H1 (cell line): Measurements from ENCODE around the gene GIGYF2. TPM values are rescaled to one million over a fixed set of nuclear protein-coding genes. Genes with fewer than 3 reads are reported as not detected.

Experiments
- CTCF ChIA-PET: fragments of 300-600 bp; sonication (Branson Sonifier 250); formaldehyde crosslinking; loops from one replicate; lab custom pipeline; 2021; ENCODE audit not compliant: partially characterized antibody; lab: Charles Lee
- POLR2A ChIA-PET: fragments of 300-600 bp; sonication (Branson Sonifier 250); formaldehyde crosslinking; loops from one replicate; lab custom pipeline; 2021; ENCODE audit warnings: inconsistent platforms; ENCODE audit not compliant: partially characterized antibody; lab: Charles Lee
- DNase-seq, 2 experiments: peaks; one replicate each; pipeline versions ENCODE4 v3.0.0 to v3.0.0-alpha.2; 2010 to 2022; ENCODE audit warnings: low spot score in 2 of 2, low read depth in 1 of 2, mixed read lengths in 1 of 2
- FAIRE-seq: peaks from 2 replicates; lab custom pipeline; 2011; peaks lifted over from hg19 to GRCh38; lab: Jason Lieb, UNC
- H2AFZ ChIP-seq: 2 replicates; pipeline ENCODE4 v1.8.1; 2012; ENCODE audit warnings: low read length, inconsistent platforms
- H2AK5ac ChIP-seq: 2 replicates; pipeline ENCODE4 v1.6.1; 2013; ENCODE audit warnings: low read depth, low read length
- H2BK120ac ChIP-seq: replicated peaks from 2 replicates; pipeline ENCODE3; 2013; ENCODE audit warnings: low read depth, low read length, inconsistent platforms
- H2BK12ac ChIP-seq: 2 replicates; pipeline ENCODE4 v1.6.1; 2013; ENCODE audit warnings: low read depth, low read length
- H2BK15ac ChIP-seq: 2 replicates; pipeline ENCODE4 v1.6.1; 2013; ENCODE audit warnings: low read length
- H2BK20ac ChIP-seq: 2 replicates; pipeline ENCODE4 v1.6.1; 2013; ENCODE audit warnings: low read length
- H2BK5ac ChIP-seq: 2 replicates; pipeline ENCODE4 v1.6.1; 2013; ENCODE audit warnings: low read depth, low read length
- H3K14ac ChIP-seq: 2 replicates; pipeline ENCODE4 v1.6.1; 2013; ENCODE audit warnings: inconsistent platforms; ENCODE audit not compliant: insufficient read length
- H3K18ac ChIP-seq: 2 replicates; pipeline ENCODE4 v1.6.1; 2013; ENCODE audit warnings: low read length; ENCODE audit errors: extremely low read depth
- H3K23ac ChIP-seq: 2 replicates; pipeline ENCODE4 v1.6.1; 2013; ENCODE audit warnings: inconsistent platforms; ENCODE audit not compliant: insufficient read length
- H3K23me2 ChIP-seq: 2 replicates; pipeline ENCODE4 v1.6.1; 2013; ENCODE audit warnings: low read depth, low read length
- H3K27ac ChIP-seq: 2 replicates; pipeline ENCODE4 v1.6.1; 2011; ENCODE audit warnings: low read depth, low read length, inconsistent platforms
- H3K27me3 ChIP-seq, 4 experiments: replicated peaks in 1 of 4; 1 replicate in 1 of 4; 2 replicates in 3 of 4; pipeline versions ENCODE4 v1.6.1 to v1.8.1; 2011 to 2013; ENCODE audit warnings: low read length in 3 of 4, mild to moderate bottlenecking in 3 of 4, inconsistent platforms in 2 of 4, mixed read lengths in 2 of 4, moderate library complexity in 1 of 4; ENCODE audit not compliant: control insufficient read depth in 3 of 4, insufficient read depth in 3 of 4; ENCODE audit errors: extremely low read depth in 1 of 4
- H3K36me3 ChIP-seq, 4 experiments: 2 replicates each; pipeline versions ENCODE4 v1.6.1 to v1.8.1; 2011 to 2013; ENCODE audit warnings: mild to moderate bottlenecking in 4 of 4, low read length in 3 of 4, moderate library complexity in 2 of 4, control low read depth in 1 of 4, inconsistent platforms in 1 of 4; ENCODE audit not compliant: insufficient read depth in 4 of 4, control insufficient read depth in 2 of 4
- H3K4ac ChIP-seq: replicated peaks from 2 replicates; pipeline ENCODE3; 2013; ENCODE audit warnings: low read length, low read depth, mixed read lengths, inconsistent platforms; ENCODE audit not compliant: insufficient read length
- H3K4me1 ChIP-seq, 4 experiments: replicated peaks in 1 of 4; 1 replicate in 1 of 4; 2 replicates in 3 of 4; pipeline versions ENCODE4 v1.6.1 to v1.8.1; 2011 to 2013; ENCODE audit warnings: low read length in 3 of 4, inconsistent platforms in 2 of 4, mixed read lengths in 1 of 4; ENCODE audit not compliant: insufficient read depth in 4 of 4, control insufficient read depth in 3 of 4
- H3K4me2 ChIP-seq, 2 experiments: 2 replicates each; pipeline versions ENCODE4 v1.6.1 to v1.8.1; 2011 to 2013; ENCODE audit warnings: low read depth in 2 of 2, low read length in 2 of 2, control low read depth in 1 of 2, inconsistent platforms in 1 of 2, mild to moderate bottlenecking in 1 of 2; ENCODE audit not compliant: insufficient read depth in 1 of 2
- H3K4me3 ChIP-seq, 4 experiments: fragments of 200-600, 300-600 bp in 1 of 4; sonication (generic), shearing (Covaris generic), sonication (Bioruptor Twin) in 1 of 4; 2 replicates each; pipeline versions ENCODE4 v1.5.1 to v1.8.1; 2011 to 2016; ENCODE audit warnings: low read length in 4 of 4, low read depth in 3 of 4, control low read depth in 2 of 4, inconsistent platforms in 2 of 4, mild to moderate bottlenecking in 2 of 4, mixed read lengths in 1 of 4, moderate library complexity in 1 of 4; ENCODE audit not compliant: insufficient read depth in 2 of 4; ENCODE audit errors: extremely low read depth in 1 of 4
- H3K56ac ChIP-seq: replicated peaks from 2 replicates; pipeline ENCODE3; 2013; ENCODE audit warnings: low read depth, mild to moderate bottlenecking, mixed read lengths, low read length, inconsistent platforms; ENCODE audit not compliant: insufficient read length
- H3K79me1 ChIP-seq: 2 replicates; pipeline ENCODE4 v1.6.1; 2013; ENCODE audit warnings: low read depth, low read length, control low read depth
- H3K79me2 ChIP-seq, 2 experiments: 2 replicates each; pipeline versions ENCODE4 v1.6.1 to v1.8.1; 2012 to 2013; ENCODE audit warnings: low read length in 2 of 2, mild to moderate bottlenecking in 2 of 2, inconsistent platforms in 1 of 2; ENCODE audit not compliant: insufficient read depth in 2 of 2, control insufficient read depth in 1 of 2
- H3K9ac ChIP-seq, 4 experiments: replicated peaks in 1 of 4; 1 replicate in 1 of 4; 2 replicates in 3 of 4; pipeline versions ENCODE4 v1.6.1 to v1.8.1; 2011 to 2013; ENCODE audit warnings: low read depth in 3 of 4, low read length in 3 of 4, control low read depth in 2 of 4, mild to moderate bottlenecking in 2 of 4, moderate library complexity in 2 of 4, inconsistent platforms in 1 of 4; ENCODE audit errors: extremely low read depth in 1 of 4
- H3K9me3 ChIP-seq, 2 experiments: 2 replicates each; pipeline versions ENCODE4 v1.6.1 to v1.8.1; 2012 to 2013; ENCODE audit warnings: mild to moderate bottlenecking in 2 of 2, moderate library complexity in 2 of 2, control low read depth in 1 of 2, inconsistent platforms in 1 of 2, low read depth in 1 of 2, low read length in 1 of 2, mixed read lengths in 1 of 2; ENCODE audit not compliant: insufficient read depth in 2 of 2
- H4K20me1 ChIP-seq, 2 experiments: replicated peaks in 1 of 2; 2 replicates each; pipeline versions ENCODE3 to v1.8.1; 2011 to 2013; ENCODE audit warnings: inconsistent platforms in 2 of 2, low read length in 2 of 2, mild to moderate bottlenecking in 1 of 2; ENCODE audit not compliant: insufficient read depth in 2 of 2, control insufficient read depth in 1 of 2
- H4K5ac ChIP-seq: 2 replicates; pipeline ENCODE4 v1.6.1; 2013; ENCODE audit warnings: low read length, low read depth, mixed read lengths, inconsistent platforms; ENCODE audit not compliant: insufficient read length
- H4K8ac ChIP-seq: 2 replicates; pipeline ENCODE4 v1.8.0; 2013; ENCODE audit warnings: mild to moderate bottlenecking, moderate library complexity, low read length, inconsistent platforms; ENCODE audit not compliant: insufficient read depth; ENCODE audit errors: extremely low read depth
- H4K91ac ChIP-seq: replicated peaks from 2 replicates; pipeline ENCODE3; 2013; ENCODE audit warnings: low read length, mixed read lengths, inconsistent platforms; ENCODE audit not compliant: insufficient read length
- BCL11A ChIP-seq, 2 experiments: IDR thresholded peaks; one replicate each; pipeline ENCODE4 v1.6.1; 2011; ENCODE audit warnings: low read depth in 2 of 2, low read length in 2 of 2, mild to moderate bottlenecking in 2 of 2
- CREB1 ChIP-seq: IDR thresholded peaks from 2 replicates; pipeline ENCODE4 v1.6.1; 2012; ENCODE audit warnings: inconsistent platforms
- EP300 ChIP-seq, 2 experiments: IDR thresholded peaks; 1 replicate in 1 of 2; 2 replicates in 1 of 2; pipeline ENCODE4 v1.6.1; 2011 to 2012; ENCODE audit warnings: low read depth in 2 of 2, low read length in 2 of 2, mild to moderate bottlenecking in 2 of 2, borderline replicate concordance in 1 of 2, inconsistent platforms in 1 of 2, moderate library complexity in 1 of 2
- FOSL1 ChIP-seq: IDR thresholded peaks from 2 replicates; pipeline ENCODE4 v1.6.1; 2011; ENCODE audit warnings: mild to moderate bottlenecking, low read depth, low read length, moderate library complexity; ENCODE audit not compliant: insufficient read depth
- RFX5 ChIP-seq: IDR thresholded peaks from 2 replicates; pipeline ENCODE4 v1.6.1; 2011; ENCODE audit warnings: low read depth, low read length, improper control_type of control experiment, borderline replicate concordance
- RNF2 ChIP-seq: fragments of 200-900, 300-1000 bp; sonication (generic); IDR thresholded peaks from 2 replicates; pipeline ENCODE4 v1.7.1; 2016; ENCODE audit warnings: borderline replicate concordance, low read depth, mild to moderate bottlenecking, antibody characterized with exemption, low read length; ENCODE audit not compliant: poor library complexity, severe bottlenecking; ENCODE audit errors: missing control alignments
- SP1 ChIP-seq: IDR thresholded peaks from 2 replicates; pipeline ENCODE4 v1.6.1; 2011; ENCODE audit warnings: low read depth, low read length
- SRF ChIP-seq: IDR thresholded peaks from 2 replicates; pipeline ENCODE4 v1.6.1; 2011; ENCODE audit warnings: mild to moderate bottlenecking, low read depth, low read length, moderate library complexity
- TBP ChIP-seq: IDR thresholded peaks from 2 replicates; pipeline ENCODE4 v1.6.1; 2011; ENCODE audit warnings: low read depth, low read length, improper control_type of control experiment
- WGBS, 2 experiments: shearing (Covaris generic) in 1 of 2; methylation state at CpG; one replicate each; pipeline versions ENCODE4 v1.1.6 to v1.1.7; 2013 to 2015; ENCODE audit warnings: low lambda C conversion rate in 2 of 2, mixed read lengths in 2 of 2, inconsistent platforms in 1 of 2, low coverage in 1 of 2, missing lambda C conversion rate in 1 of 2; ENCODE audit not compliant: insufficient replicate concordance in 2 of 2, insufficient coverage in 1 of 2, insufficient read length in 1 of 2; ENCODE audit errors: extremely low coverage in 1 of 2, missing lambda C conversion rate in 1 of 2; 5-methylcytosine and 5-hydroxymethylcytosine counted together
- polyA plus RNA-seq, 7 experiments: library from polyadenylated mRNA; depleted of rRNA in 3 of 7; stranded (reverse) in 5 of 7; unstranded in 2 of 7; fragments of >200 nt in 5 of 7; fragments of 200-250 nt in 2 of 7; gene quantifications; 1 replicate in 5 of 7; 2 replicates in 1 of 7; 4 replicates in 1 of 7; pipeline versions ENCODE4 v1.2.1 to v1.2.3, GENCODE V29; 2011 to 2013; ENCODE audit warnings: missing spikeins in 2 of 7, mixed read lengths in 2 of 7
- total RNA-seq: library from RNA; stranded (reverse); fragmentation: NEBNext Ultra II Directional; extraction: Animal tissue kit (Norgen Biotek cat#: 25700); gene quantifications from 2 replicates; pipeline ENCODE4 v1.2.1, GENCODE V29; 2021
- TF ChIP-seq, protein P1 (sequence below): IDR thresholded peaks from 2 replicates; pipeline ENCODE4 v1.6.1; 2012; ENCODE audit warnings: low read length, inconsistent platforms

GIGYF2 gene
- total and polyA plus RNA-seq, 2 of the 8 experiments (the other 6 are each of a cell fraction or from before 2014, with no cell fraction given) = 22.3 to 62.0 TPM

GRCh38 chr2:232870018-232870765 lies 173.1 kb downstream of the GIGYF2 start, which contains the start of gene SNORC:
Gene SNORC, plus strand, starts transcription at chr2:232870264. Its CDS starts 78 bp downstream, at chr2:232870342.
- WGBS, 2 experiments = 90% methylated on average over 18 of the region's 21 CpGs; no CpG with 5 or more reads in 1 of the 2 experiments
- TF ChIP-seq SRF (no peak), SP1 (no peak), BCL11A (IDR thresholded peaks at IDR 0.05; ENCODE audit: low read depth in 2 of 2, low read length in 2 of 2) (no peak), RFX5 (no peak), CREB1 (no peak), EP300 (IDR thresholded peaks at IDR 0.05; ENCODE audit: borderline replicate concordance in 1 of 2, low read depth in 2 of 2, low read length in 2 of 2) (no peak), TBP (no peak), RNF2 (no peak), FOSL1 (no peak)
- TF ChIP-seq, protein P1, sequence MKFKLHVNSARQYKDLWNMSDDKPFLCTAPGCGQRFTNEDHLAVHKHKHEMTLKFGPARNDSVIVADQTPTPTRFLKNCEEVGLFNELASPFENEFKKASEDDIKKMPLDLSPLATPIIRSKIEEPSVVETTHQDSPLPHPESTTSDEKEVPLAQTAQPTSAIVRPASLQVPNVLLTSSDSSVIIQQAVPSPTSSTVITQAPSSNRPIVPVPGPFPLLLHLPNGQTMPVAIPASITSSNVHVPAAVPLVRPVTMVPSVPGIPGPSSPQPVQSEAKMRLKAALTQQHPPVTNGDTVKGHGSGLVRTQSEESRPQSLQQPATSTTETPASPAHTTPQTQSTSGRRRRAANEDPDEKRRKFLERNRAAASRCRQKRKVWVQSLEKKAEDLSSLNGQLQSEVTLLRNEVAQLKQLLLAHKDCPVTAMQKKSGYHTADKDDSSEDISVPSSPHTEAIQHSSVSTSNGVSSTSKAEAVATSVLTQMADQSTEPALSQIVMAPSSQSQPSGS = no peak

More at GRCh38 chr2:232870018-232870765, 173.1 kb downstream of the GIGYF2 start, which contains the start of gene SNORC:
- Histone ChIP-seq H4K20me1 (no peaks in the 10 kb centered on the region), H3K27ac (no peak within 1 kb of the TSS), H3K4me3 (no peak within 1 kb of the TSS), H4K91ac (no peak within 1 kb of the TSS), H3K4me1 (no peaks in the 10 kb centered on the region; a peak in 1 of 7 replicates), H3K18ac (no peak within 1 kb of the TSS), H3K4ac (no peak within 1 kb of the TSS), H3K14ac (no peak within 1 kb of the TSS), H3K27me3 (peaks cover 0 to under 1% (median 0%) of the 10 kb centered on the region in 4 experiments; a peak in 3 of 7 replicates), H2BK12ac (no peak within 1 kb of the TSS), H4K8ac (no peak within 1 kb of the TSS), H2BK15ac (no peak within 1 kb of the TSS), H3K4me2 (no peak within 1 kb of the TSS), H4K5ac (no peak within 1 kb of the TSS), H3K9me3 (no peaks in the 10 kb centered on the region), H3K23me2 (no peaks in the 10 kb centered on the region), H2BK5ac (no peak within 1 kb of the TSS), H3K79me1 (no peaks in the 10 kb centered on the region), H3K36me3 (no peaks in the 10 kb centered on the region), H2AK5ac (no peak within 1 kb of the TSS), H3K23ac (no peak within 1 kb of the TSS), H3K56ac (no peak within 1 kb of the TSS), H3K9ac (no peak within 1 kb of the TSS), H2BK20ac (no peak within 1 kb of the TSS), H2BK120ac (no peak within 1 kb of the TSS), H3K79me2 (no peaks in the 10 kb centered on the region), H2AFZ (no peak within 1 kb of the TSS)
- FAIRE-seq (no peak), DNase-seq (peak in 1 of 2 experiments; percentile 43)
- ChIA-PET CTCF (interaction anchor here (0.8 to 3.0 kb wide), 10 partner anchors 17 to 624 kb away, joined by 3 to 13 read pairs (median 3); no protein-coding TSS in a partner anchor), POLR2A (interaction anchor here (1.2 to 1.6 kb wide), 2 partner anchors 11 to 17 kb away, joined by 3 read pairs; no protein-coding TSS in a partner anchor)
